Hematopoietic multipotent progenitor cell (in vitro differentiated cells): ENCODE measurements around the gene GJD2. TPM values are rescaled to one million over a fixed set of nuclear protein-coding genes. Genes with fewer than 3 reads are reported as not detected.

Experiments
- DNase-seq, 3 donors: peaks; one replicate each; pipeline ENCODE4 v3.0.0-alpha.2; 2011 to 2015; ENCODE audit warnings: low read depth in 2 of 3, low spot score in 2 of 3
- total RNA-seq: library from RNA; depleted of rRNA; stranded (reverse); fragments of >200 nt; gene quantifications from one replicate; pipeline ENCODE4 v1.2.3, GENCODE V29; 2012

Gene GJD2
- total RNA-seq, 1 donor, result not detected

GRCh38 chr15:34726406-34727100, 28.2 kb downstream of the GJD2 start:
- DNase-seq, result no peak

- no peak for DNase-seq
Measured at GRCh38 chr15:34725556-34725955, 29.2 kb downstream of the GJD2 start.

GRCh38 chr15:34724481-34724880, 30.3 kb downstream of the GJD2 start:
- DNase-seq, result no peak

- DNase-seq, result no peak
Measured at GRCh38 chr15:34722439-34722836, 32.4 kb downstream of the GJD2 start.

- DNase-seq, result peak in 1 of 3 donors; percentile 12
Measured at GRCh38 chr15:34721802-34722438, 32.9 kb downstream of the GJD2 start.

- DNase-seq, result no peak
Measured at GRCh38 chr15:34721157-34721801, 33.5 kb downstream of the GJD2 start.

GRCh38 chr15:34719695-34720094, 35.1 kb downstream of the GJD2 start:
- no peak for DNase-seq

GRCh38 chr15:34718681-34719665, 35.8 kb downstream of the GJD2 start:
- DNase-seq, result no peak

- DNase-seq, result no peak
Measured at GRCh38 chr15:34717729-34718128, 37.1 kb downstream of the GJD2 start.

- no peak for DNase-seq
Measured at GRCh38 chr15:34716111-34716510, 38.7 kb downstream of the GJD2 start.

GRCh38 chr15:34714476-34715121, 40.2 kb downstream of the GJD2 start:
- DNase-seq, result no peak

GRCh38 chr15:34713635-34714034, 41.2 kb downstream of the GJD2 start:
- no peak for DNase-seq

GRCh38 chr15:34709866-34710265, 44.9 kb downstream of the GJD2 start:
- DNase-seq, result no peak

GRCh38 chr15:34708422-34708821, 46.4 kb downstream of the GJD2 start:
- peak in 2 of 3 donors; percentile 18 to 53 for DNase-seq

- DNase-seq, result no peak
Measured at GRCh38 chr15:34701536-34701935, 53.3 kb downstream of the GJD2 start.

Other genes starting within 250 kb of the GJD2 start
- gene GOLGA8B, start 171.3 kb downstream of the GJD2 start, total RNA-seq, result 96.1 TPM
- gene ACTC1, start 40.6 kb upstream of the GJD2 start, total RNA-seq, result not detected
- 12.1 TPM for gene AQR, start 214.7 kb upstream of the GJD2 start, total RNA-seq
- 13.2 TPM for gene ZNF770, start 233.3 kb upstream of the GJD2 start, total RNA-seq